K562 (cell line): ENCODE results near the gene DUSP10. TPM values are rescaled to one million over a fixed set of nuclear protein-coding genes. Genes with fewer than 3 reads are reported as not detected.
A peak's percentile ranks its signal among the peaks of the same experiment; 100 is the strongest.

Experiments
- CHCHD3 ChIP-seq: fragments of 250-450 bp; sonication (Bioruptor Pico); IDR thresholded peaks from 2 replicates; pipeline ENCODE4 v2.1.2; 2022; ENCODE audit warnings: mild to moderate bottlenecking
- COPS2 ChIP-seq: fragments of 450-650 bp; conservative IDR thresholded peaks from 2 replicates; pipeline ENCODE4 v1.6.1; 2016; ENCODE audit warnings: mild to moderate bottlenecking, moderate library complexity
- HCFC1 ChIP-seq: IDR thresholded peaks from 2 replicates; pipeline ENCODE4 v1.6.1; 2012; ENCODE audit warnings: low read depth, low read length, improper control_type of control experiment
- IFI16 ChIP-seq: fragments of 250-450 bp; sonication (Bioruptor Pico); IDR thresholded peaks from 2 replicates; pipeline ENCODE4 v2.1.2; 2022; ENCODE audit warnings: mild to moderate bottlenecking, inconsistent platforms
- MCM2 ChIP-seq: fragments of 450-650 bp; IDR thresholded peaks from 2 replicates; pipeline ENCODE4 v1.6.1; 2017; ENCODE audit warnings: low read depth, mild to moderate bottlenecking
- SREBF1 ChIP-seq: fragments of 150-350 bp; IDR thresholded peaks from 2 replicates; pipeline ENCODE4 v1.6.1; 2014; ENCODE audit warnings: antibody characterized with exemption, low read depth, low read length, borderline replicate concordance
- ZNF316 ChIP-seq: fragments of 450-650 bp; IDR thresholded peaks from 2 replicates; pipeline ENCODE4 v1.6.1; 2016
- ZNF324 ChIP-seq: fragments of 250-450 bp; sonication (Bioruptor Pico); IDR thresholded peaks from 2 replicates; pipeline ENCODE4 v1.4.0; 2020; ENCODE audit warnings: mild to moderate bottlenecking
- ZNF431 ChIP-seq: sonication (generic); formaldehyde crosslinking; IDR thresholded peaks from 2 replicates; pipeline ENCODE4 v1.8.0; 2022; ENCODE audit warnings: mild to moderate bottlenecking, missing genetic modification reagents
- polyA plus RNA-seq, 8 experiments: library from polyadenylated mRNA; depleted of rRNA in 4 of 8; stranded (reverse) in 5 of 8; unstranded in 3 of 8; fragments of >200 nt; fragmentation: Nextera tagmentation in 2 of 8; fragmentation: Illumina TruSeq in 1 of 8; extraction: Ambion mirVana in 2 of 8; extraction: Trizol in 1 of 8; gene quantifications; 2 replicates each; pipeline versions ENCODE4 v1.2.1 to v1.2.3, GENCODE V29; 2011 to 2014; ENCODE audit warnings: inconsistent platforms in 1 of 8, missing spikeins in 1 of 8
- total RNA-seq, 7 experiments: library from RNA; depleted of rRNA in 6 of 7; stranded (reverse); fragments of >200 nt in 6 of 7; fragmentation: Illumina TruSeq in 2 of 7; extraction: Trizol in 2 of 7; gene quantifications; 2 replicates each; pipeline versions ENCODE4 v1.2.1 to v1.2.3, GENCODE V29; 2011 to 2021; ENCODE audit warnings: low replicate concordance in 1 of 7
- TF ChIP-seq, protein P1 (sequence below), 2 experiments: fragments of 150-350 bp in 1 of 2; IDR thresholded peaks; 2 replicates each; pipeline ENCODE4 v1.6.1; 2012 to 2016; ENCODE audit warnings: low read depth in 2 of 2, low read length in 2 of 2, mild to moderate bottlenecking in 1 of 2, moderate library complexity in 1 of 2
- TF ChIP-seq, protein P2 (sequence below): fragments of 250-450 bp; sonication (Bioruptor Pico); IDR thresholded peaks from 2 replicates; pipeline ENCODE4 v1.4.0; 2020
- TF ChIP-seq, protein P3 (sequence below), 3 experiments: fragments of 200-800 bp in 1 of 3; fragments of 250-450 bp in 1 of 3; fragments of 450-650 bp in 1 of 3; sonication (Bioruptor Pico) in 1 of 3; sonication (Bioruptor generic) in 1 of 3; formaldehyde crosslinking in 1 of 3; IDR thresholded peaks; 2 replicates each; pipeline versions ENCODE4 v1.6.1 to v1.8.0; 2016 to 2022; ENCODE audit warnings: mild to moderate bottlenecking in 2 of 3, missing genetic modification characterization in 2 of 3, missing compliant biosample characterization in 1 of 3, moderate library complexity in 1 of 3

DUSP10 gene
- total and polyA plus RNA-seq, 9 of the 15 experiments (the other 6 are each of a cell fraction or from before 2014, with no cell fraction given): 1.7 to 8.3 (median 6.1) TPM

DNA sequence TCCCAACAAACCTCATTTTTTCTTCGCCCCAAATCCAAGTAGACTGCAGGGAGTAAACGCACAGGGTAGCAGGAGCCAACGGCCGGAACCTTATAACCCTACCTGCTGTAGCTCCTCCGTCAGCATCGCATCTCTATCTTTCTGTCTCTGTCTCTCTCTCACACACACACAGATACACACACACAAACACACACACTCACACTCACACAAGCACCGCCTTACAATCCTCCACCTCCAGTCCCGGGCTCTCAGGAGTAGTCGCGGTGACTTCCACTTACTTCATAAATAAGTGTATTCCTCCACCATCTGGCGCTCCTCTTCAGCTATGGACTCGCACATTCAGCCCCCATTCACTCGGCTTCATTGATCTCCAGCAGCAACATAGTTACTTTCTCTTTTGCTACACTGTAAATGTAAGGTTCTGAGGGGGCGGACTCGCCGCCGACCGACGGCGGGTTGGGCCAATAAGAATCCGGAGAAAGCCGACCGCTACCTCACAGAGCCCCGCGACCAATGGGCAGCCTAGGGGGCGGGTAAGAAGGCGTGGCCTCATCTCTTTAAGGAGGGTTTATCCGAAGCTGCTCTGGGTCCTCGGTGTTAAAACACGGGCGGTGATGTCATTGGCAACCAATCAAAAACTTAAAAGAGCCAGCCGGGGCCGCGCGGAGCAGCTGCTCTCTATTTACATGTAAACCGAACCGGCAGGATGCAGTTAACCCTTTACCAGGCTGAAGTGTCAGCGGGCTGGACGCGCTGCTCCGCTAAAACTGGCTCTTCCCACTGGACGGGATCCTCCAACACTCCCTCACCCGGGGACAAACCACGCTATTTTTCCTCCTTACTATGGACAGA lies at the start of gene DUSP10 (continued):
- TF ChIP-seq, protein P1, sequence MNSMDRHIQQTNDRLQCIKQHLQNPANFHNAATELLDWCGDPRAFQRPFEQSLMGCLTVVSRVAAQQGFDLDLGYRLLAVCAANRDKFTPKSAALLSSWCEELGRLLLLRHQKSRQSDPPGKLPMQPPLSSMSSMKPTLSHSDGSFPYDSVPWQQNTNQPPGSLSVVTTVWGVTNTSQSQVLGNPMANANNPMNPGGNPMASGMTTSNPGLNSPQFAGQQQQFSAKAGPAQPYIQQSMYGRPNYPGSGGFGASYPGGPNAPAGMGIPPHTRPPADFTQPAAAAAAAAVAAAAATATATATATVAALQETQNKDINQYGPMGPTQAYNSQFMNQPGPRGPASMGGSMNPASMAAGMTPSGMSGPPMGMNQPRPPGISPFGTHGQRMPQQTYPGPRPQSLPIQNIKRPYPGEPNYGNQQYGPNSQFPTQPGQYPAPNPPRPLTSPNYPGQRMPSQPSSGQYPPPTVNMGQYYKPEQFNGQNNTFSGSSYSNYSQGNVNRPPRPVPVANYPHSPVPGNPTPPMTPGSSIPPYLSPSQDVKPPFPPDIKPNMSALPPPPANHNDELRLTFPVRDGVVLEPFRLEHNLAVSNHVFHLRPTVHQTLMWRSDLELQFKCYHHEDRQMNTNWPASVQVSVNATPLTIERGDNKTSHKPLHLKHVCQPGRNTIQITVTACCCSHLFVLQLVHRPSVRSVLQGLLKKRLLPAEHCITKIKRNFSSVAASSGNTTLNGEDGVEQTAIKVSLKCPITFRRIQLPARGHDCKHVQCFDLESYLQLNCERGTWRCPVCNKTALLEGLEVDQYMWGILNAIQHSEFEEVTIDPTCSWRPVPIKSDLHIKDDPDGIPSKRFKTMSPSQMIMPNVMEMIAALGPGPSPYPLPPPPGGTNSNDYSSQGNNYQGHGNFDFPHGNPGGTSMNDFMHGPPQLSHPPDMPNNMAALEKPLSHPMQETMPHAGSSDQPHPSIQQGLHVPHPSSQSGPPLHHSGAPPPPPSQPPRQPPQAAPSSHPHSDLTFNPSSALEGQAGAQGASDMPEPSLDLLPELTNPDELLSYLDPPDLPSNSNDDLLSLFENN (IDR thresholded peaks at IDR 0.05; ENCODE audit: low read depth in 2 of 2, low read length in 2 of 2): no peak
- TF ChIP-seq MCM2 (no peak), IFI16 (CRISPR knock-in tag) (no peak; the same call in 1 of the 2 replicates), CHCHD3 (no peak), ZNF316 (no peak), COPS2 (no peak), HCFC1 (no peak; the same call in 1 of the 2 replicates), ZNF431 (no peak), SREBF1 (no peak), ZNF324 (CRISPR knock-in tag) (no peak)
- TF ChIP-seq, protein P2, sequence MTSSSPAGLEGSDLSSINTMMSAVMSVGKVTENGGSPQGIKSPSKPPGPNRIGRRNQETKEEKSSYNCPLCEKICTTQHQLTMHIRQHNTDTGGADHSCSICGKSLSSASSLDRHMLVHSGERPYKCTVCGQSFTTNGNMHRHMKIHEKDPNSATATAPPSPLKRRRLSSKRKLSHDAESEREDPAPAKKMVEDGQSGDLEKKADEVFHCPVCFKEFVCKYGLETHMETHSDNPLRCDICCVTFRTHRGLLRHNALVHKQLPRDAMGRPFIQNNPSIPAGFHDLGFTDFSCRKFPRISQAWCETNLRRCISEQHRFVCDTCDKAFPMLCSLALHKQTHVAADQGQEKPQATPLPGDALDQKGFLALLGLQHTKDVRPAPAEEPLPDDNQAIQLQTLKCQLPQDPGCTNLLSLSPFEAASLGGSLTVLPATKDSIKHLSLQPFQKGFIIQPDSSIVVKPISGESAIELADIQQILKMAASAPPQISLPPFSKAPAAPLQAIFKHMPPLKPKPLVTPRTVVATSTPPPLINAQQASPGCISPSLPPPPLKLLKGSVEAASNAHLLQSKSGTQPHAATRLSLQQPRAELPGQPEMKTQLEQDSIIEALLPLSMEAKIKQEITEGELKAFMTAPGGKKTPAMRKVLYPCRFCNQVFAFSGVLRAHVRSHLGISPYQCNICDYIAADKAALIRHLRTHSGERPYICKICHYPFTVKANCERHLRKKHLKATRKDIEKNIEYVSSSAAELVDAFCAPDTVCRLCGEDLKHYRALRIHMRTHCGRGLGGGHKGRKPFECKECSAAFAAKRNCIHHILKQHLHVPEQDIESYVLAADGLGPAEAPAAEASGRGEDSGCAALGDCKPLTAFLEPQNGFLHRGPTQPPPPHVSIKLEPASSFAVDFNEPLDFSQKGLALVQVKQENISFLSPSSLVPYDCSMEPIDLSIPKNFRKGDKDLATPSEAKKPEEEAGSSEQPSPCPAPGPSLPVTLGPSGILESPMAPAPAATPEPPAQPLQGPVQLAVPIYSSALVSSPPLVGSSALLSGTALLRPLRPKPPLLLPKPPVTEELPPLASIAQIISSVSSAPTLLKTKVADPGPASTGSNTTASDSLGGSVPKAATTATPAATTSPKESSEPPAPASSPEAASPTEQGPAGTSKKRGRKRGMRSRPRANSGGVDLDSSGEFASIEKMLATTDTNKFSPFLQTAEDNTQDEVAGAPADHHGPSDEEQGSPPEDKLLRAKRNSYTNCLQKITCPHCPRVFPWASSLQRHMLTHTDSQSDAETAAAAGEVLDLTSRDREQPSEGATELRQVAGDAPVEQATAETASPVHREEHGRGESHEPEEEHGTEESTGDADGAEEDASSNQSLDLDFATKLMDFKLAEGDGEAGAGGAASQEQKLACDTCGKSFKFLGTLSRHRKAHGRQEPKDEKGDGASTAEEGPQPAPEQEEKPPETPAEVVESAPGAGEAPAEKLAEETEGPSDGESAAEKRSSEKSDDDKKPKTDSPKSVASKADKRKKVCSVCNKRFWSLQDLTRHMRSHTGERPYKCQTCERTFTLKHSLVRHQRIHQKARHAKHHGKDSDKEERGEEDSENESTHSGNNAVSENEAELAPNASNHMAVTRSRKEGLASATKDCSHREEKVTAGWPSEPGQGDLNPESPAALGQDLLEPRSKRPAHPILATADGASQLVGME (CRISPR knock-in tag): 0 out of 2 replicates have a peak, but pooled peaks have one; percentile 65
- TF ChIP-seq, protein P3, sequence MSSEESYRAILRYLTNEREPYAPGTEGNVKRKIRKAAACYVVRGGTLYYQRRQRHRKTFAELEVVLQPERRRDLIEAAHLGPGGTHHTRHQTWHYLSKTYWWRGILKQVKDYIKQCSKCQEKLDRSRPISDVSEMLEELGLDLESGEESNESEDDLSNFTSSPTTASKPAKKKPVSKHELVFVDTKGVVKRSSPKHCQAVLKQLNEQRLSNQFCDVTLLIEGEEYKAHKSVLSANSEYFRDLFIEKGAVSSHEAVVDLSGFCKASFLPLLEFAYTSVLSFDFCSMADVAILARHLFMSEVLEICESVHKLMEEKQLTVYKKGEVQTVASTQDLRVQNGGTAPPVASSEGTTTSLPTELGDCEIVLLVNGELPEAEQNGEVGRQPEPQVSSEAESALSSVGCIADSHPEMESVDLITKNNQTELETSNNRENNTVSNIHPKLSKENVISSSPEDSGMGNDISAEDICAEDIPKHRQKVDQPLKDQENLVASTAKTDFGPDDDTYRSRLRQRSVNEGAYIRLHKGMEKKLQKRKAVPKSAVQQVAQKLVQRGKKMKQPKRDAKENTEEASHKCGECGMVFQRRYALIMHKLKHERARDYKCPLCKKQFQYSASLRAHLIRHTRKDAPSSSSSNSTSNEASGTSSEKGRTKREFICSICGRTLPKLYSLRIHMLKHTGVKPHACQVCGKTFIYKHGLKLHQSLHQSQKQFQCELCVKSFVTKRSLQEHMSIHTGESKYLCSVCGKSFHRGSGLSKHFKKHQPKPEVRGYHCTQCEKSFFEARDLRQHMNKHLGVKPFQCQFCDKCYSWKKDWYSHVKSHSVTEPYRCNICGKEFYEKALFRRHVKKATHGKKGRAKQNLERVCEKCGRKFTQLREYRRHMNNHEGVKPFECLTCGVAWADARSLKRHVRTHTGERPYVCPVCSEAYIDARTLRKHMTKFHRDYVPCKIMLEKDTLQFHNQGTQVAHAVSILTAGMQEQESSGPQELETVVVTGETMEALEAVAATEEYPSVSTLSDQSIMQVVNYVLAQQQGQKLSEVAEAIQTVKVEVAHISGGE (CRISPR knock-in tag; IDR thresholded peaks at IDR 0.05): no peak
